ENCODE data around the gene FKBP14. TPM values are rescaled to one million over a fixed set of nuclear protein-coding genes. Genes with fewer than 3 reads are reported as not detected.
A peak's percentile ranks its signal among the peaks of the same experiment; 100 is the strongest.
"Not testable (repeated sequence)": the region's sequence is repeated elsewhere in the genome, so short reads cannot be mapped to it uniquely, and the experiment has no call there.

Gene FKBP14
- total and polyA plus RNA-seq, 3 experiments from 2014 or later: 1.2 to 4.6 (median 4.1) TPM

- Mint-ChIP-seq H3K4me1 (peaks cover 5 to 9% (median 7%) of the 10 kb centered on the region in 3 donors), H3K4me3 (no peak overlapping the region), H3K36me3 (peaks cover 0 to 49% (median 24%) of the 10 kb centered on the region in 3 donors), H3K27me3 (no peaks in the 10 kb centered on the region), H3K9me3 (no peaks in the 10 kb centered on the region), H3K27ac (no peak overlapping the region)
- CTCF ChIA-PET: no interaction called here
- H3K27me3 ChIP-seq (ENCODE audit: insufficient read depth, low read length, poor library complexity, severe bottlenecking): no peaks in the 10 kb centered on the region
- peaks cover 6% of the 10 kb centered on the region for H3K36me3 ChIP-seq (ENCODE audit: insufficient read depth, low read length)
- POLR2A ChIA-PET: no interaction called here
- H3K4me1 ChIP-seq (ENCODE audit: insufficient read depth, low read length): no peaks in the 10 kb centered on the region
- no peaks in the 10 kb centered on the region for H3K9me3 ChIP-seq (ENCODE audit: low read length)
- no peak overlapping the region for H3K27ac ChIP-seq (ENCODE audit: low read depth, low read length)
- no peak for DNase-seq
- no peak overlapping the region for H3K4me3 ChIP-seq (ENCODE audit: low read length)
Measured at GRCh38 chr7:30065746-30066145, 39.2 kb upstream of the FKBP14 start.

- H3K27ac ChIP-seq (ENCODE audit: low read depth, low read length): no peak overlapping the region
- H3K36me3 ChIP-seq (ENCODE audit: insufficient read depth, low read length): peaks cover 6% of the 10 kb centered on the region
- Mint-ChIP-seq H3K9me3 (no peaks in the 10 kb centered on the region), H3K4me3 (no peak overlapping the region), H3K27ac (no peak overlapping the region), H3K4me1 (peaks cover 5 to 9% (median 7%) of the 10 kb centered on the region in 3 donors), H3K27me3 (no peaks in the 10 kb centered on the region), H3K36me3 (peaks cover 14 to 55% (median 23%) of the 10 kb centered on the region in 3 donors)
- no peaks in the 10 kb centered on the region for H3K27me3 ChIP-seq (ENCODE audit: insufficient read depth, low read length, poor library complexity, severe bottlenecking)
- POLR2A ChIA-PET: no interaction called here
- DNase-seq: peak in 2 of 5 donors; percentile 5 to 13
- no peak overlapping the region for H3K4me3 ChIP-seq (ENCODE audit: low read length)
- H3K4me1 ChIP-seq (ENCODE audit: insufficient read depth, low read length): no peaks in the 10 kb centered on the region
- no peaks in the 10 kb centered on the region for H3K9me3 ChIP-seq (ENCODE audit: low read length)
- CTCF ChIA-PET: interaction anchor here (1.1 to 3.3 kb wide), 9 partner anchors 8 to 501 kb away, joined by 3 to 20 read pairs (median 7); partner anchors contain the start of gene PLEKHA8
Measured at GRCh38 chr7:30062587-30062986, 36.1 kb upstream of the FKBP14 start.

- H3K9me3 ChIP-seq (ENCODE audit: low read length); H3K27me3 Mint-ChIP-seq; H3K9me3 Mint-ChIP-seq; H3K27me3 ChIP-seq (ENCODE audit: insufficient read depth, low read length, poor library complexity, severe bottlenecking); H3K27ac ChIP-seq (ENCODE audit: low read depth, low read length); H3K4me1 ChIP-seq (ENCODE audit: insufficient read depth, low read length); H3K4me3 Mint-ChIP-seq; H3K36me3 ChIP-seq (ENCODE audit: insufficient read depth, low read length); H3K4me3 ChIP-seq (ENCODE audit: low read length); H3K4me1 Mint-ChIP-seq: not testable (repeated sequence)
- ChIA-PET POLR2A (interaction anchor here (0.6 kb wide), 1 partner anchor 80 kb away, joined by 3 read pairs; no protein-coding TSS in a partner anchor), CTCF (interaction anchor here (1.0 to 3.3 kb wide), 11 partner anchors 8 to 503 kb away, joined by 3 to 20 read pairs (median 6); partner anchors contain the start of gene PLEKHA8)
- peak in 3 of 5 donors; percentile 10 to 54 (median 40) for DNase-seq
- Mint-ChIP-seq H3K27ac (peak overlapping the region in 2 of 8 donors; percentile 37 to 52), H3K36me3 (peaks cover 14 to 59% (median 23%) of the 10 kb centered on the region in 3 donors)
Measured at GRCh38 chr7:30061786-30062185, 35.3 kb upstream of the FKBP14 start.

- no peak overlapping the region for H3K27ac Mint-ChIP-seq
- H3K4me1 Mint-ChIP-seq: peaks cover 5 to 9% (median 7%) of the 10 kb centered on the region in 3 donors
- Histone ChIP-seq H3K27ac (ENCODE audit: low read depth, low read length) (no peak overlapping the region), H3K36me3 (ENCODE audit: insufficient read depth, low read length) (peaks cover 9% of the 10 kb centered on the region), H3K27me3 (ENCODE audit: insufficient read depth, low read length, poor library complexity, severe bottlenecking) (no peaks in the 10 kb centered on the region), H3K4me1 (ENCODE audit: insufficient read depth, low read length) (no peaks in the 10 kb centered on the region), H3K9me3 (ENCODE audit: low read length) (no peaks in the 10 kb centered on the region), H3K4me3 (ENCODE audit: low read length) (no peak overlapping the region)
- ChIA-PET POLR2A (no interaction called here), CTCF (no interaction called here)
- H3K4me3 Mint-ChIP-seq: no peak overlapping the region
- H3K27me3 Mint-ChIP-seq: no peaks in the 10 kb centered on the region
- H3K36me3 Mint-ChIP-seq: peaks cover 14 to 50% (median 23%) of the 10 kb centered on the region in 3 donors
- no peaks in the 10 kb centered on the region for H3K9me3 Mint-ChIP-seq
- no peak for DNase-seq
Measured at GRCh38 chr7:30057741-30058140, 31.2 kb upstream of the FKBP14 start.

- peaks cover 10 to 70% (median 24%) of the 10 kb centered on the region in 3 donors for H3K36me3 Mint-ChIP-seq
- H3K4me1 ChIP-seq (ENCODE audit: insufficient read depth, low read length): no peaks in the 10 kb centered on the region
- no peak overlapping the region for H3K4me3 Mint-ChIP-seq
- H3K27me3 Mint-ChIP-seq: no peaks in the 10 kb centered on the region
- H3K9me3 ChIP-seq (ENCODE audit: low read length): no peaks in the 10 kb centered on the region
- no peak overlapping the region for H3K4me3 ChIP-seq (ENCODE audit: low read length)
- CTCF ChIA-PET: no interaction called here
- no peaks in the 10 kb centered on the region for H3K9me3 Mint-ChIP-seq
- H3K27me3 ChIP-seq (ENCODE audit: insufficient read depth, low read length, poor library complexity, severe bottlenecking): no peaks in the 10 kb centered on the region
- H3K4me1 Mint-ChIP-seq: no peaks in the 10 kb centered on the region
- POLR2A ChIA-PET: no interaction called here
- no peak overlapping the region for H3K27ac ChIP-seq (ENCODE audit: low read depth, low read length)
- peaks cover 9% of the 10 kb centered on the region for H3K36me3 ChIP-seq (ENCODE audit: insufficient read depth, low read length)
- no peak for DNase-seq
- no peak overlapping the region for H3K27ac Mint-ChIP-seq
Measured at GRCh38 chr7:30053068-30053467, 26.6 kb upstream of the FKBP14 start.

- no peak for DNase-seq
- Mint-ChIP-seq H3K9me3 (no peaks in the 10 kb centered on the region), H3K27ac (no peak overlapping the region), H3K36me3 (peaks cover 6 to 79% (median 27%) of the 10 kb centered on the region in 3 donors), H3K4me1 (no peaks in the 10 kb centered on the region), H3K4me3 (no peak overlapping the region), H3K27me3 (no peaks in the 10 kb centered on the region)
- ChIA-PET CTCF (no interaction called here), POLR2A (no interaction called here)
- H3K36me3 ChIP-seq (ENCODE audit: insufficient read depth, low read length): no peaks in the 10 kb centered on the region
- H3K9me3 ChIP-seq (ENCODE audit: low read length): no peaks in the 10 kb centered on the region
- H3K4me3 ChIP-seq (ENCODE audit: low read length): no peak overlapping the region
- H3K27ac ChIP-seq (ENCODE audit: low read depth, low read length): no peak overlapping the region
- H3K27me3 ChIP-seq (ENCODE audit: insufficient read depth, low read length, poor library complexity, severe bottlenecking): no peaks in the 10 kb centered on the region
- no peaks in the 10 kb centered on the region for H3K4me1 ChIP-seq (ENCODE audit: insufficient read depth, low read length)
Measured at GRCh38 chr7:30049173-30049572, 22.7 kb upstream of the FKBP14 start.

GRCh38 chr7:30048582-30048981, 22.1 kb upstream of the FKBP14 start:
- H3K4me1 ChIP-seq (ENCODE audit: insufficient read depth, low read length): no peaks in the 10 kb centered on the region
- H3K36me3 ChIP-seq (ENCODE audit: insufficient read depth, low read length): no peaks in the 10 kb centered on the region
- no peak overlapping the region for H3K4me3 ChIP-seq (ENCODE audit: low read length)
- no peak overlapping the region for H3K27ac ChIP-seq (ENCODE audit: low read depth, low read length)
- POLR2A ChIA-PET: no interaction called here
- Mint-ChIP-seq H3K4me3 (no peak overlapping the region), H3K4me1 (no peaks in the 10 kb centered on the region), H3K27me3 (no peaks in the 10 kb centered on the region), H3K36me3 (peaks cover 6 to 76% (median 25%) of the 10 kb centered on the region in 3 donors), H3K27ac (no peak overlapping the region), H3K9me3 (no peaks in the 10 kb centered on the region)
- CTCF ChIA-PET: no interaction called here
- no peaks in the 10 kb centered on the region for H3K9me3 ChIP-seq (ENCODE audit: low read length)
- no peaks in the 10 kb centered on the region for H3K27me3 ChIP-seq (ENCODE audit: insufficient read depth, low read length, poor library complexity, severe bottlenecking)
- DNase-seq: no peak

GRCh38 chr7:30047124-30047523, 20.6 kb upstream of the FKBP14 start:
- peaks cover 0 to 7% (median 3%) of the 10 kb centered on the region in 3 donors for H3K4me1 Mint-ChIP-seq
- peak overlapping the region in 2 of 8 donors; percentile 26 to 73 for H3K27ac Mint-ChIP-seq
- H3K36me3 ChIP-seq (ENCODE audit: insufficient read depth, low read length): no peaks in the 10 kb centered on the region
- H3K27me3 Mint-ChIP-seq: no peaks in the 10 kb centered on the region
- peaks cover 6 to 61% (median 16%) of the 10 kb centered on the region in 3 donors for H3K36me3 Mint-ChIP-seq
- H3K9me3 Mint-ChIP-seq: no peaks in the 10 kb centered on the region
- no peak overlapping the region for H3K27ac ChIP-seq (ENCODE audit: low read depth, low read length)
- no peak overlapping the region for H3K4me3 ChIP-seq (ENCODE audit: low read length)
- CTCF ChIA-PET: interaction anchor here (1.1 kb wide), 1 partner anchor 11 kb away, joined by 3 read pairs; no protein-coding TSS in a partner anchor
- no peaks in the 10 kb centered on the region for H3K9me3 ChIP-seq (ENCODE audit: low read length)
- no peak for DNase-seq
- H3K27me3 ChIP-seq (ENCODE audit: insufficient read depth, low read length, poor library complexity, severe bottlenecking): no peaks in the 10 kb centered on the region
- no peaks in the 10 kb centered on the region for H3K4me1 ChIP-seq (ENCODE audit: insufficient read depth, low read length)
- H3K4me3 Mint-ChIP-seq: no peak overlapping the region
- POLR2A ChIA-PET: no interaction called here

Data from CD8-positive, alpha-beta memory T cell (primary cell).